HepG2 (cell line): ENCODE results near the gene NGB. TPM values are rescaled to one million over a fixed set of nuclear protein-coding genes. Genes with fewer than 3 reads are reported as not detected.
A peak's percentile ranks its signal among the peaks of the same experiment; 100 is the strongest.

Source experiments
- DR1 ChIP-seq: sonication (generic); formaldehyde crosslinking; IDR thresholded peaks from 2 replicates; pipeline ENCODE4 v1.8.0; 2021; ENCODE audit warnings: mild to moderate bottlenecking, missing genetic modification reagents, inconsistent platforms
- EHMT2 ChIP-seq: fragments of 200-600 bp; sonication (generic); IDR thresholded peaks from 2 replicates; pipeline ENCODE4 v1.7.0; 2017; ENCODE audit warnings: antibody characterized with exemption, low read depth, low read length, borderline replicate concordance
- HDAC2 ChIP-seq: sonication (generic); formaldehyde crosslinking; IDR thresholded peaks from 2 replicates; pipeline ENCODE4 v1.4.0; 2020; ENCODE audit warnings: missing genetic modification reagents
- ISL2 ChIP-seq: sonication (generic); formaldehyde crosslinking; IDR thresholded peaks from 2 replicates; pipeline ENCODE4 v1.5.0; 2020; ENCODE audit warnings: missing genetic modification reagents
- KDM1A ChIP-seq: IDR thresholded peaks from 2 replicates; pipeline ENCODE4 v1.6.1; 2016; ENCODE audit warnings: missing compliant biosample characterization
- MAFG ChIP-seq: sonication (generic); formaldehyde crosslinking; IDR thresholded peaks from 2 replicates; pipeline ENCODE4 v1.5.1; 2020; ENCODE audit warnings: mild to moderate bottlenecking, missing genetic modification reagents
- NFAT5 ChIP-seq: sonication (generic); formaldehyde crosslinking; IDR thresholded peaks from 2 replicates; pipeline ENCODE4 v1.4.0; 2020; ENCODE audit warnings: missing genetic modification reagents
- RBAK ChIP-seq: sonication (generic); formaldehyde crosslinking; IDR thresholded peaks from 2 replicates; pipeline ENCODE4 v1.5.1; 2020; ENCODE audit warnings: mild to moderate bottlenecking, missing genetic modification reagents
- ZBTB21 ChIP-seq: sonication (generic); formaldehyde crosslinking; IDR thresholded peaks from 2 replicates; pipeline ENCODE4 v1.4.0; 2020; ENCODE audit warnings: missing genetic modification reagents
- ZNF101 ChIP-seq: sonication (generic); formaldehyde crosslinking; IDR thresholded peaks from 2 replicates; pipeline ENCODE4 v1.4.0; 2020; ENCODE audit warnings: mild to moderate bottlenecking, low read depth, missing genetic modification reagents, borderline replicate concordance
- ZNF230 ChIP-seq: sonication (generic); formaldehyde crosslinking; IDR thresholded peaks from 2 replicates; pipeline ENCODE4 v1.4.0; 2020; ENCODE audit warnings: mild to moderate bottlenecking, missing genetic modification reagents
- ZNF281 ChIP-seq: sonication (generic); formaldehyde crosslinking; IDR thresholded peaks from 2 replicates; pipeline ENCODE4 v1.4.0; 2020; ENCODE audit warnings: missing genetic modification reagents, borderline replicate concordance
- ZNF33B ChIP-seq: sonication (generic); formaldehyde crosslinking; IDR thresholded peaks from 2 replicates; pipeline ENCODE4 v1.5.1; 2020; ENCODE audit warnings: mild to moderate bottlenecking, missing genetic modification reagents
- ZNF792 ChIP-seq: IDR thresholded peaks from 2 replicates; pipeline ENCODE4 v1.6.1; 2016
- polyA plus RNA-seq, 8 experiments: library from polyadenylated mRNA; depleted of rRNA in 3 of 8; stranded (reverse) in 7 of 8; unstranded in 1 of 8; fragments of >200 nt; fragmentation: Illumina TruSeq in 4 of 8; extraction: Trizol in 4 of 8; gene quantifications; 2 replicates each; pipeline versions ENCODE4 v1.2.1 to v1.2.3, GENCODE V29; 2011 to 2016; ENCODE audit warnings: low read depth in 4 of 8, missing spikeins in 1 of 8, mixed read lengths in 1 of 8; ENCODE audit not compliant: insufficient read depth in 1 of 8
- total RNA-seq, 5 experiments: library from RNA; depleted of rRNA; stranded (reverse); fragments of >200 nt; fragmentation: Illumina TruSeq; extraction: Trizol; gene quantifications; 2 replicates each; pipeline ENCODE4 v1.2.3, GENCODE V29; 2016; ENCODE audit warnings: low read depth in 1 of 5
- TF ChIP-seq, protein P1 (sequence below): sonication (generic); formaldehyde crosslinking; IDR thresholded peaks from 2 replicates; pipeline ENCODE4 v1.5.1; 2020; ENCODE audit warnings: missing genetic modification reagents, mild to moderate bottlenecking, borderline replicate concordance
- TF ChIP-seq, protein P2 (sequence below): sonication (generic); formaldehyde crosslinking; IDR thresholded peaks from 2 replicates; pipeline ENCODE4 v1.4.0; 2020; ENCODE audit warnings: mild to moderate bottlenecking, missing genetic modification reagents, borderline replicate concordance

The NGB gene
- total and polyA plus RNA-seq, 2 of the 13 experiments (the other 11 are each of a cell fraction or from before 2014, with no cell fraction given): 0.04 TPM; not detected in 1

DNA sequence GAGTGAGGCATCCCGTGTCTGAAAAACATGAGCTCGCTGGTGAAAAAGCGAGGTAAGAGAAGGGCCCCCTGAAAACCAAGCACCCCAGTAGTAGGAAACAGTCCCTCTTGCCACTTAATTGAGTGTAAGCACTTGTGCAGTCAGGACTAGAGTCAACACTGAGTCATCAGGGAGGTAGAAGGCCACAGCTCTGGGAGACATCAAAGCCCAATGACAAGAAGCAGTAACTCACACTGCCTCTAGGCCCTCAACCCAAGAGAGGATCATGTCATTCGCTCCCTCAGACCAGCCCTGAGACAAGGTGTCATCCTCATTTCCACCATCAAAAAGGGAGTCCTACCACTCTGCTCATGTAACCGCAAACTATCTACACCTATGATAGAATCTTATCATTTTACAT is 31.9 kb upstream of the NGB start (continued):
- TF ChIP-seq NFAT5 (CRISPR knock-in tag): no peak
- TF ChIP-seq ZNF33B (CRISPR knock-in tag): no peak
- no peak for TF ChIP-seq ZNF230 (CRISPR knock-in tag)
- TF ChIP-seq DR1 (CRISPR knock-in tag): no peak
- TF ChIP-seq ZNF792: peak; percentile 56; the same call in 1 of the 2 replicates
- TF ChIP-seq ZNF101 (CRISPR knock-in tag): no peak
- no peak for TF ChIP-seq RBAK (CRISPR knock-in tag)
- TF ChIP-seq, protein P1, sequence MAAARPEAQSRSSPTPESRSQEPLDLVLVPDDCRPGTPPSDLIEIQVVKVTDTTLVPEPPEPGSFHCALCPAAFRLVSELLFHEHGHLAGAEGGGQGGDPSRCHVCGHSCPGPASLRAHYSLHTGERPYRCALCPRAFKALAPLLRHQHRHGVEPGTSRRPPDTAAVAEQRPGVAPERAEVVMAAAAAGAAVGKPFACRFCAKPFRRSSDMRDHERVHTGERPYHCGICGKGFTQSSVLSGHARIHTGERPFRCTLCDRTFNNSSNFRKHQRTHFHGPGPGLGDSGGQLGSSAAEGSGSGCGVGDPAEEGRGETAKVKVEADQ (CRISPR knock-in tag): no peak
- no peak for TF ChIP-seq ISL2 (CRISPR knock-in tag)
- TF ChIP-seq, protein P2, sequence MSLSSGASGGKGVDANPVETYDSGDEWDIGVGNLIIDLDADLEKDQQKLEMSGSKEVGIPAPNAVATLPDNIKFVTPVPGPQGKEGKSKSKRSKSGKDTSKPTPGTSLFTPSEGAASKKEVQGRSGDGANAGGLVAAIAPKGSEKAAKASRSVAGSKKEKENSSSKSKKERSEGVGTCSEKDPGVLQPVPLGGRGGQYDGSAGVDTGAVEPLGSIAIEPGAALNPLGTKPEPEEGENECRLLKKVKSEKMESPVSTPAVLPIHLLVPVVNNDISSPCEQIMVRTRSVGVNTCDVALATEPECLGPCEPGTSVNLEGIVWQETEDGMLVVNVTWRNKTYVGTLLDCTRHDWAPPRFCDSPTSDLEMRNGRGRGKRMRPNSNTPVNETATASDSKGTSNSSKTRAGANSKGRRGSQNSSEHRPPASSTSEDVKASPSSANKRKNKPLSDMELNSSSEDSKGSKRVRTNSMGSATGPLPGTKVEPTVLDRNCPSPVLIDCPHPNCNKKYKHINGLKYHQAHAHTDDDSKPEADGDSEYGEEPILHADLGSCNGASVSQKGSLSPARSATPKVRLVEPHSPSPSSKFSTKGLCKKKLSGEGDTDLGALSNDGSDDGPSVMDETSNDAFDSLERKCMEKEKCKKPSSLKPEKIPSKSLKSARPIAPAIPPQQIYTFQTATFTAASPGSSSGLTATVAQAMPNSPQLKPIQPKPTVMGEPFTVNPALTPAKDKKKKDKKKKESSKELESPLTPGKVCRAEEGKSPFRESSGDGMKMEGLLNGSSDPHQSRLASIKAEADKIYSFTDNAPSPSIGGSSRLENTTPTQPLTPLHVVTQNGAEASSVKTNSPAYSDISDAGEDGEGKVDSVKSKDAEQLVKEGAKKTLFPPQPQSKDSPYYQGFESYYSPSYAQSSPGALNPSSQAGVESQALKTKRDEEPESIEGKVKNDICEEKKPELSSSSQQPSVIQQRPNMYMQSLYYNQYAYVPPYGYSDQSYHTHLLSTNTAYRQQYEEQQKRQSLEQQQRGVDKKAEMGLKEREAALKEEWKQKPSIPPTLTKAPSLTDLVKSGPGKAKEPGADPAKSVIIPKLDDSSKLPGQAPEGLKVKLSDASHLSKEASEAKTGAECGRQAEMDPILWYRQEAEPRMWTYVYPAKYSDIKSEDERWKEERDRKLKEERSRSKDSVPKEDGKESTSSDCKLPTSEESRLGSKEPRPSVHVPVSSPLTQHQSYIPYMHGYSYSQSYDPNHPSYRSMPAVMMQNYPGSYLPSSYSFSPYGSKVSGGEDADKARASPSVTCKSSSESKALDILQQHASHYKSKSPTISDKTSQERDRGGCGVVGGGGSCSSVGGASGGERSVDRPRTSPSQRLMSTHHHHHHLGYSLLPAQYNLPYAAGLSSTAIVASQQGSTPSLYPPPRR: no peak
- TF ChIP-seq MAFG (CRISPR knock-in tag): no peak
- TF ChIP-seq EHMT2: no peak
- TF ChIP-seq KDM1A (CRISPR knock-in tag): no peak
- no peak for TF ChIP-seq ZNF281 (CRISPR knock-in tag)
- 0 out of 2 replicates have a peak, but pooled peaks have one; percentile 19 for TF ChIP-seq HDAC2
- no peak for TF ChIP-seq ZBTB21
